ENCODE results near the gene B4GALNT3.

GRCh38 chr12:544142-544541 lies 84.4 kb downstream of the B4GALNT3 start:
- TF ChIP-seq CTCF (IDR thresholded peaks at IDR 0.05; ENCODE audit: low read depth, low read length) (no peak), POLR2A (IDR thresholded peaks at IDR 0.05; ENCODE audit: extremely low read depth, insufficient read length) (no peak), MAX (IDR thresholded peaks at IDR 0.05; ENCODE audit: low read depth, low read length) (no peak), MYC (IDR thresholded peaks at IDR 0.05; ENCODE audit: low read depth, low read length) (no peak)

Measured in NB4 (cell line).